ENCODE measurements around the gene TPGS2. TPM values are rescaled to one million over a fixed set of nuclear protein-coding genes. Genes with fewer than 3 reads are reported as not detected.
"Not testable (repeated sequence)": the region's sequence is repeated elsewhere in the genome, so short reads cannot be mapped to it uniquely, and the experiment has no call there.

Gene TPGS2
- total RNA-seq (100 to 1,000 TPM in 3 of 5 donors, 10 to 100 TPM in 2; 36.7 to 230 (median 121) TPM), polyA plus RNA-seq (10 to 100 TPM; 38.5 to 66.7 (median 44.0) TPM)
- long read RNA-seq, donor 1, full-length matches to known transcripts: 6 of 6 reads
- long read RNA-seq, donor 1, partial matches to known transcripts: 0 of 6 reads
- long read RNA-seq, donor 1, other reads (novel, unspliced or antisense): 0 of 6 reads
- long read RNA-seq, donor 2, full-length matches to known transcripts: 24 of 24 reads
- long read RNA-seq, donor 2, partial matches to known transcripts: 0 of 24 reads
- long read RNA-seq, donor 2, other reads (novel, unspliced or antisense): 0 of 24 reads
- long read RNA-seq, donor 3, full-length matches to known transcripts: 9 of 19 reads
- long read RNA-seq, donor 3, partial matches to known transcripts: 10 of 19 reads
- long read RNA-seq, donor 3, other reads (novel, unspliced or antisense): 0 of 19 reads
- long read RNA-seq, donor 4, full-length matches to known transcripts: 3 of 3 reads
- long read RNA-seq, donor 4, partial matches to known transcripts: 0 of 3 reads
- long read RNA-seq, donor 4, other reads (novel, unspliced or antisense): 0 of 3 reads
- long read RNA-seq, donor 5, full-length matches to known transcripts: 25 of 36 reads
- long read RNA-seq, donor 5, partial matches to known transcripts: 11 of 36 reads
- long read RNA-seq, donor 5, other reads (novel, unspliced or antisense): 0 of 36 reads
- long read RNA-seq, donor 6, full-length matches to known transcripts: 27 of 27 reads
- long read RNA-seq, donor 6, partial matches to known transcripts: 0 of 27 reads
- long read RNA-seq, donor 6, other reads (novel, unspliced or antisense): 0 of 27 reads
- long read RNA-seq, donor 7, full-length matches to known transcripts: 29 of 29 reads
- long read RNA-seq, donor 7, partial matches to known transcripts: 0 of 29 reads
- long read RNA-seq, donor 7, other reads (novel, unspliced or antisense): 0 of 29 reads
- long read RNA-seq, donor 8, full-length matches to known transcripts: 15 of 15 reads
- long read RNA-seq, donor 8, partial matches to known transcripts: 0 of 15 reads
- long read RNA-seq, donor 8, other reads (novel, unspliced or antisense): 0 of 15 reads
- long read RNA-seq, donor 9, full-length matches to known transcripts: 19 of 19 reads
- long read RNA-seq, donor 9, partial matches to known transcripts: 0 of 19 reads
- long read RNA-seq, donor 9, other reads (novel, unspliced or antisense): 0 of 19 reads
- long read RNA-seq, donor 10, full-length matches to known transcripts: 12 of 12 reads
- long read RNA-seq, donor 10, partial matches to known transcripts: 0 of 12 reads
- long read RNA-seq, donor 10, other reads (novel, unspliced or antisense): 0 of 12 reads

- Histone ChIP-seq H3K4me3 (peak within 1 kb of the TSS; percentile 70 to 98 (median 86)), H3K27me3 (no peaks in the 10 kb centered on the region), H3K27ac (peak within 1 kb of the TSS; percentile 82 to 92 (median 86)), H3K36me3 (no peaks in the 10 kb centered on the region), H3K9me3 (no peaks in the 10 kb centered on the region), H3K4me1 (peaks cover 7 to 42% (median 24%) of the 10 kb centered on the region in 4 donors)
- 0 to 1% (median 1%) methylated on average over 16 to 83 of the region's 83 CpGs for WGBS, 5 donors
- no peak for TF ChIP-seq EP300 (IDR thresholded peaks at IDR 0.05)
- TF ChIP-seq POLR2A (IDR thresholded peaks at IDR 0.05): no peak
- peak in 2 of 3 donors; percentile 35 to 57 for TF ChIP-seq POLR2AphosphoS5 (IDR thresholded peaks at IDR 0.05)
- peak in 2 of 7 experiments; percentile 25 to 29 for TF ChIP-seq CTCF (IDR thresholded peaks at IDR 0.05)
- intact Hi-C loops (cut with DNase I; ENCODE audit: low total_unique reads): no loop called here
- DNase-seq: peak; percentile 86 to 97
These were observed at the start of gene TPGS2, which contains the start of gene KIAA1328 for GRCh38 chr18:36828630-36829361. TSS of gene TPGS2 (minus strand) at chr18:36829002. CDS start at chr18:36828767, 235 bp downstream. TSS of gene KIAA1328 (plus strand) at chr18:36829127. CDS start at chr18:36829139, 12 bp downstream.

- H3K4me1 ChIP-seq; intact Hi-C loops (cut with DNase I; ENCODE audit: low total_unique reads); H3K4me3 ChIP-seq: not testable (repeated sequence)
These were observed 45.0 kb upstream of the TPGS2 start for GRCh38 chr18:36873826-36874225.

GRCh38 chr18:36872329-36872728, 43.5 kb upstream of the TPGS2 start:
- intact Hi-C loops (cut with DNase I; ENCODE audit: low total_unique reads): no loop called here
- TF ChIP-seq POLR2AphosphoS5 (IDR thresholded peaks at IDR 0.05): no peak
- TF ChIP-seq POLR2A (IDR thresholded peaks at IDR 0.05): no peak
- TF ChIP-seq CTCF (IDR thresholded peaks at IDR 0.05): no peak
- TF ChIP-seq EP300 (IDR thresholded peaks at IDR 0.05): no peak
- H3K9me3 ChIP-seq: peaks cover 0 to 6% (median 3%) of the 10 kb centered on the region in 4 donors

More at GRCh38 chr18:36873826-36874225, 45.0 kb upstream of the TPGS2 start:
- H3K9me3 ChIP-seq, H3K27ac ChIP-seq, H3K27me3 ChIP-seq, DNase-seq: not testable (repeated sequence)
- peaks cover 0 to 15% (median 3%) of the 10 kb centered on the region in 4 donors for H3K36me3 ChIP-seq

GRCh38 chr18:36871801-36872200, 43.0 kb upstream of the TPGS2 start:
- DNase-seq: no peak
- intact Hi-C loops (cut with DNase I; ENCODE audit: low total_unique reads): no loop called here
- no peaks in the 10 kb centered on the region for H3K27me3 ChIP-seq
- H3K36me3 ChIP-seq: peaks cover 0 to 15% (median 6%) of the 10 kb centered on the region in 4 donors
- H3K4me1 ChIP-seq: no peaks in the 10 kb centered on the region
- H3K4me3 ChIP-seq: no peak overlapping the region
- H3K9me3 ChIP-seq: peaks cover 0 to 6% (median 3%) of the 10 kb centered on the region in 4 donors
- TF ChIP-seq EP300 (IDR thresholded peaks at IDR 0.05): no peak
- no peak for TF ChIP-seq POLR2A (IDR thresholded peaks at IDR 0.05)
- TF ChIP-seq POLR2AphosphoS5 (IDR thresholded peaks at IDR 0.05): no peak
- TF ChIP-seq CTCF (IDR thresholded peaks at IDR 0.05): no peak
- no peak overlapping the region for H3K27ac ChIP-seq
- 80 to 90% (median 88%) methylated on average over 2 to 3 of the region's 3 CpGs for WGBS, 5 donors

More at GRCh38 chr18:36872329-36872728, 43.5 kb upstream of the TPGS2 start:
- Histone ChIP-seq H3K4me3 (no peak overlapping the region), H3K4me1 (no peaks in the 10 kb centered on the region), H3K36me3 (peaks cover 0 to 15% (median 3%) of the 10 kb centered on the region in 4 donors), H3K27ac (no peak overlapping the region), H3K27me3 (no peaks in the 10 kb centered on the region)
- no peak for DNase-seq

Data from stomach (tissue), 19 donors.